Neural crest cell (in vitro differentiated cells): ENCODE data around the gene COL6A1. TPM values are rescaled to one million over a fixed set of nuclear protein-coding genes. Genes with fewer than 3 reads are reported as not detected.
"Not testable (repeated sequence)": the region's sequence is repeated elsewhere in the genome, so short reads cannot be mapped to it uniquely, and the experiment has no call there.

ENCODE experiments used
- DNase-seq: peaks from one replicate; pipeline ENCODE4 v3.0.0; 2021; ENCODE audit warnings: low read depth, mixed read lengths, low spot score
- H3K27ac Mint-ChIP-seq: one replicate; pipeline ENCODE4 v1.8.0; 2021; ENCODE audit warnings: mild to moderate bottlenecking, mixed read lengths; ENCODE audit not compliant: unreplicated experiment
- H3K27me3 Mint-ChIP-seq: 2 replicates; pipeline ENCODE4 v1.8.0; 2021; ENCODE audit warnings: low read depth, mild to moderate bottlenecking, mixed read lengths
- H3K36me3 Mint-ChIP-seq: 2 replicates; pipeline ENCODE4 v1.8.0; 2021; ENCODE audit warnings: low read depth, mild to moderate bottlenecking, mixed read lengths
- H3K4me1 Mint-ChIP-seq: 2 replicates; pipeline ENCODE4 v1.8.0; 2021; ENCODE audit warnings: mixed read lengths
- H3K4me3 Mint-ChIP-seq: one replicate; pipeline ENCODE4 v1.8.0; 2021; ENCODE audit warnings: mild to moderate bottlenecking, mixed read lengths
- H3K9me3 Mint-ChIP-seq: 2 replicates; pipeline ENCODE4 v1.8.0; 2021; ENCODE audit warnings: mixed read lengths
- total RNA-seq: library from RNA; stranded (reverse); gene quantifications from 2 replicates; pipeline ENCODE4 v1.2.1, GENCODE V29; 2021
- TF ChIP-seq, protein P1 (sequence below): fragments of 200-600 bp; sonication (generic); conservative IDR thresholded peaks from 2 replicates; pipeline ENCODE4 v1.5.0; 2021; ENCODE audit warnings: antibody characterized with exemption, mild to moderate bottlenecking

COL6A1 gene
- total RNA-seq, 1 donor from 2014 or later: 120 TPM

GRCh38 chr21:45959779-45960390 is 21.7 kb upstream of the COL6A1 start:
- no peak overlapping the region for H3K27ac Mint-ChIP-seq
- H3K4me1 Mint-ChIP-seq: no peaks in the 10 kb centered on the region
- peaks cover 7% of the 10 kb centered on the region for H3K36me3 Mint-ChIP-seq
- DNase-seq: no peak
- peaks cover 21% of the 10 kb centered on the region for H3K9me3 Mint-ChIP-seq
- TF ChIP-seq, protein P1, sequence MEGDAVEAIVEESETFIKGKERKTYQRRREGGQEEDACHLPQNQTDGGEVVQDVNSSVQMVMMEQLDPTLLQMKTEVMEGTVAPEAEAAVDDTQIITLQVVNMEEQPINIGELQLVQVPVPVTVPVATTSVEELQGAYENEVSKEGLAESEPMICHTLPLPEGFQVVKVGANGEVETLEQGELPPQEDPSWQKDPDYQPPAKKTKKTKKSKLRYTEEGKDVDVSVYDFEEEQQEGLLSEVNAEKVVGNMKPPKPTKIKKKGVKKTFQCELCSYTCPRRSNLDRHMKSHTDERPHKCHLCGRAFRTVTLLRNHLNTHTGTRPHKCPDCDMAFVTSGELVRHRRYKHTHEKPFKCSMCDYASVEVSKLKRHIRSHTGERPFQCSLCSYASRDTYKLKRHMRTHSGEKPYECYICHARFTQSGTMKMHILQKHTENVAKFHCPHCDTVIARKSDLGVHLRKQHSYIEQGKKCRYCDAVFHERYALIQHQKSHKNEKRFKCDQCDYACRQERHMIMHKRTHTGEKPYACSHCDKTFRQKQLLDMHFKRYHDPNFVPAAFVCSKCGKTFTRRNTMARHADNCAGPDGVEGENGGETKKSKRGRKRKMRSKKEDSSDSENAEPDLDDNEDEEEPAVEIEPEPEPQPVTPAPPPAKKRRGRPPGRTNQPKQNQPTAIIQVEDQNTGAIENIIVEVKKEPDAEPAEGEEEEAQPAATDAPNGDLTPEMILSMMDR: no peak
- peaks cover 4% of the 10 kb centered on the region for H3K27me3 Mint-ChIP-seq
- H3K4me3 Mint-ChIP-seq: no peak overlapping the region

GRCh38 chr21:45961408-45961807 is 20.2 kb upstream of the COL6A1 start:
- not testable (repeated sequence) for H3K4me1 Mint-ChIP-seq, H3K27ac Mint-ChIP-seq, H3K27me3 Mint-ChIP-seq, DNase-seq, H3K4me3 Mint-ChIP-seq, H3K36me3 Mint-ChIP-seq
- H3K9me3 Mint-ChIP-seq: peaks cover 18% of the 10 kb centered on the region

DNA sequence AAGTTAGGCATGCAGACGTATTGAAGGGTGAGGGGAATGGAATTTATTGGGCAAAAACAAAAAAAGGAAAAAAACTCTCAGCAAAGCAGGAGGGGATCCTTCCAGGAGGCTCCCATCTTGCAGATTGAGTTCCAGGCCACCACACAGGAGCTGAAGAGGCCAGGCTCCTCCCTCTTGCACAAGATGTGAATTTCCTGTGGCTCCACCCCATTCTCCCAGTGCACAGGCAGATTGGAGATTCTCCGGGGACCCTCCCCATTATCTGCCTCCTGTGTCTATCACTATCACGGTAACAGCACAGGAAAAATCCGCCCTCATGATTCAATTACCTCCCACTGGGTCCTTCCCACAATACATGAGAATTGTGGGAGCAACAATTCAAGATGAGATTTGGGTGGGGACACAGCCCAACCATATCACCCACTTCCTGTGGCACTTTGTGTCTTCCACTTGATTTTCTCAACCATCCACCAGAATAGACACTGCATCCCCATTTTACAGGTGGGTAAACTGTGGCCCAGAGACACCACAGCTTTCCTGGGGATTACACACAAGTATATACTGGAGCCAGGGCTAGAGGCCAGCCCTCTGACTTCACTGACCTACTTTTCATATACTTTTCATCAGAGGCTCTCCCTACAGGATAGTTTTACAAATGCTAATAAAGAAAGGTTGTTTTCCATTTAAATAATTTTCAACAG is 18.9 kb upstream of the COL6A1 start:
- Mint-ChIP-seq H3K4me3 (no peak overlapping the region), H3K27ac (no peak overlapping the region), H3K36me3 (peaks cover 7% of the 10 kb centered on the region), H3K4me1 (no peaks in the 10 kb centered on the region), H3K9me3 (peaks cover 17% of the 10 kb centered on the region), H3K27me3 (peaks cover 4% of the 10 kb centered on the region)
- DNase-seq: no peak
- TF ChIP-seq, protein P1: no peak

DNA sequence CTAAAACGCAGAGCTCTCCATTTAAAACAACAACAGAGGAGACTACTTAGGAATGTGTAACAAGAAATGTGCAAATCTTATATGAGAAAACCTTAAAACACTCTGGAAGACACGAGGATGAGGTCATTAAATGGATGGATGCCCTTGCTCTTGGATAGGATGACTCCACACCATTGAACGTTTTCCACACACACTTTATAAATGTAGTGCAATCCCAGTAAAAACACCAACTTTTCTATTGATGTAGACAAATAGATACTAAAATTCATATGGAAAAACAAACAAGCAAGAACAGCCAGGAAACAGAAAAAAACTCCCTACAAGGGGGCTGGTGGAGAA is 18.4 kb upstream of the COL6A1 start:
- Mint-ChIP-seq H3K27ac (no peak overlapping the region), H3K4me1 (no peaks in the 10 kb centered on the region), H3K9me3 (peaks cover 17% of the 10 kb centered on the region), H3K4me3 (no peak overlapping the region), H3K27me3 (peaks cover 4% of the 10 kb centered on the region), H3K36me3 (peaks cover 7% of the 10 kb centered on the region)
- TF ChIP-seq, protein P1: no peak
- DNase-seq: no peak

DNA sequence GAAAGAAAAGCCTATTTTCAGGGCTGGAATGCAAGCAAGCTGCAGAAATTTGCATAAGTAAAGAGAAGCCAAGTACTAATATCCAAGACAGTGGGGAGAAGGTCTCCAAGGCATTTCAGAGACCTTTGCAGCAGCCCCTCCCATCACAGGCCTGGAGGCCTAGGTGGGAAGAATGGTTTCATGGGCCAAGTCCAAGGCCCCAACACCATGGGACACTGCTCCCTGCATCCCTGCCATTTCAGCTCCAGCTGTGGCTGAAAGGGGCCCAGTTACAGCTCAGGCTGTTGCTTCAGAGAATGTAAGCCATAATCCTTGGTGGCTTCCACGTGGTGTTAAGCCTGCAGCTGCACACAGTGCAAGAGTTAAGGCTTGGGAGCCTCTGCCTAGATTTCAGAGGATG is 16.9 kb upstream of the COL6A1 start:
- H3K36me3 Mint-ChIP-seq: peaks cover 4% of the 10 kb centered on the region

More for the DNA sequence above, 16.9 kb upstream of the COL6A1 start:
- TF ChIP-seq, protein P1: no peak
- Mint-ChIP-seq H3K9me3 (peaks cover 17% of the 10 kb centered on the region), H3K27me3 (no peaks in the 10 kb centered on the region), H3K4me1 (no peaks in the 10 kb centered on the region), H3K4me3 (no peak overlapping the region), H3K27ac (no peak overlapping the region)
- no peak for DNase-seq
